HG02798 (cell line): Measurements from ENCODE around the gene BMPR1B.
"Not testable (repeated sequence)": the region's sequence is repeated elsewhere in the genome, so short reads cannot be mapped to it uniquely, and the experiment has no call there.

Experiments
- ATAC-seq: cut with Tn5 transposase; IDR thresholded peaks from one replicate; pipeline ENCODE4 v1.9.1; 2021; ENCODE audit warnings: mild to moderate bottlenecking; ENCODE audit not compliant: unreplicated experiment, poor library complexity

Gene BMPR1B

GRCh38 chr4:94828882-94829281 is 71.1 kb downstream of the BMPR1B start:
- ATAC-seq = no peak

GRCh38 chr4:94831607-94832006 is 73.9 kb downstream of the BMPR1B start:
- ATAC-seq = no peak

GRCh38 chr4:94832329-94832728 is 74.6 kb downstream of the BMPR1B start:
- ATAC-seq = not testable (repeated sequence)

GRCh38 chr4:94833394-94833793 is 75.6 kb downstream of the BMPR1B start:
- ATAC-seq = no peak

GRCh38 chr4:94834501-94834900 is 76.7 kb downstream of the BMPR1B start:
- ATAC-seq = no peak

GRCh38 chr4:94841166-94841863 is 83.6 kb downstream of the BMPR1B start:
- not testable (repeated sequence) for ATAC-seq

GRCh38 chr4:94841864-94842221 is 84.1 kb downstream of the BMPR1B start:
- no peak for ATAC-seq

- no peak for ATAC-seq
These were observed 85.5 kb downstream of the BMPR1B start for GRCh38 chr4:94843216-94843615.

GRCh38 chr4:94848326-94848725 is 90.6 kb downstream of the BMPR1B start:
- ATAC-seq = no peak

GRCh38 chr4:94849901-94850300 is 92.1 kb downstream of the BMPR1B start:
- no peak for ATAC-seq

- no peak for ATAC-seq
These were observed 94.9 kb downstream of the BMPR1B start for GRCh38 chr4:94852616-94853015.

- ATAC-seq = no peak
These were observed 98.3 kb downstream of the BMPR1B start for GRCh38 chr4:94856030-94856429.

- no peak for ATAC-seq
These were observed 112.4 kb downstream of the BMPR1B start for GRCh38 chr4:94870146-94870545.

- ATAC-seq = no peak
These were observed 114.0 kb downstream of the BMPR1B start for GRCh38 chr4:94871644-94872305.

GRCh38 chr4:94877973-94878372 is 120.2 kb downstream of the BMPR1B start:
- no peak for ATAC-seq

- ATAC-seq = no peak
These were observed 123.2 kb downstream of the BMPR1B start for GRCh38 chr4:94880956-94881355.

- ATAC-seq = no peak
These were observed 125.0 kb downstream of the BMPR1B start for GRCh38 chr4:94882756-94883155.

GRCh38 chr4:94887027-94887426 is 129.3 kb downstream of the BMPR1B start:
- ATAC-seq = no peak

- ATAC-seq = no peak
These were observed 131.8 kb downstream of the BMPR1B start for GRCh38 chr4:94889523-94889922.

GRCh38 chr4:94889946-94890345 is 132.2 kb downstream of the BMPR1B start:
- no peak for ATAC-seq

GRCh38 chr4:94890579-94890978 is 132.8 kb downstream of the BMPR1B start:
- ATAC-seq = no peak

- ATAC-seq = no peak
These were observed 134.3 kb downstream of the BMPR1B start for GRCh38 chr4:94892051-94892450.
